Heart left ventricle (tissue), 13 donors: ENCODE results near the gene TMEM209.

ENCODE experiments used
- POLR2A ChIP-seq, 2 donors: fragments of 450-650 bp; IDR thresholded peaks; one replicate each; pipeline ENCODE4 v1.6.1; 2017; ENCODE audit warnings: antibody characterized with exemption in 2 of 2, mild to moderate bottlenecking in 2 of 2, moderate library complexity in 2 of 2
- TF ChIP-seq, protein P1 (sequence below), 12 donors: fragments of 200-600 bp; sonication (generic) in 4 of 12; IDR thresholded peaks; one replicate each; pipeline versions ENCODE4 v1.5.0 to v1.8.0; 2018 to 2022; ENCODE audit warnings: antibody characterized with exemption in 12 of 12, mild to moderate bottlenecking in 5 of 12
- donor health status: ischemic (EF 13 %, LVEDD 7.1; RV severe dilation, severe dysfunction).
- donor health status: DM: no; HTN: yes; CAD: no.
- donor health status: DM: no; HTN: no; CAD: no.
- donor health status: ischemic (EF 25% LVEDD 6.9; RV normal size, moderate dysfunction).
- donor health status: ischemic (EF 25% LVEDD 5.7; RV mildly dilated, moderate dysfunction).
- donor health status: ischemic (EF 35%, LVEDD 5.7; RV mildly dilated, moderate dysfunction).
- donor health status: nonischemic (EF 11% LVEDD 7.7; RV severe dilation, severe dysfunction).
- donor health status: DM: yes; HTN: yes; CAD: no.
- donor health status: PGD.
- donor health status: ischemic (EF 29% LVEDD 5.4; RV normal size, mild dysfunction).
- donor health status: nonischemic (EF 23%, LVEDD 6.1; RV moderate dilation, normal function).

DNA sequence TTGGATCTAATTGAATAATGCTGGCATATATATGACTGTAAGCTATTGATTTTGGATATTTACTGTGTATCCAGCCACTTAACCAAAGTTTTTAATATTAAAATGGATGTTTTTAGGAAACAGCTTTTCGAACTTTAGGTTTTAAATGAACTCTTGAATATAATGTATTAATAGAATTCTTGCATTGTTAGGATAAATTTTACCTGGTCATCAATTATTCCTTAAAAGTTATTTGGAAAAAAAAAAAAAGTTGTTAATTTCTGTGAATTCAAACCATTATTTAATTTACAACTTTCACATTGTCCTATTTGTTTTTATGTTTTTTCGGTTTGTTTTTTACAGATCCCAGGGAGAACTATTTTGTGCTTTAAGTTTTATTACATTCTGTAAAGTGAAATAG lies 9.8 kb downstream of the TMEM209 start:
- TF ChIP-seq, protein P1, sequence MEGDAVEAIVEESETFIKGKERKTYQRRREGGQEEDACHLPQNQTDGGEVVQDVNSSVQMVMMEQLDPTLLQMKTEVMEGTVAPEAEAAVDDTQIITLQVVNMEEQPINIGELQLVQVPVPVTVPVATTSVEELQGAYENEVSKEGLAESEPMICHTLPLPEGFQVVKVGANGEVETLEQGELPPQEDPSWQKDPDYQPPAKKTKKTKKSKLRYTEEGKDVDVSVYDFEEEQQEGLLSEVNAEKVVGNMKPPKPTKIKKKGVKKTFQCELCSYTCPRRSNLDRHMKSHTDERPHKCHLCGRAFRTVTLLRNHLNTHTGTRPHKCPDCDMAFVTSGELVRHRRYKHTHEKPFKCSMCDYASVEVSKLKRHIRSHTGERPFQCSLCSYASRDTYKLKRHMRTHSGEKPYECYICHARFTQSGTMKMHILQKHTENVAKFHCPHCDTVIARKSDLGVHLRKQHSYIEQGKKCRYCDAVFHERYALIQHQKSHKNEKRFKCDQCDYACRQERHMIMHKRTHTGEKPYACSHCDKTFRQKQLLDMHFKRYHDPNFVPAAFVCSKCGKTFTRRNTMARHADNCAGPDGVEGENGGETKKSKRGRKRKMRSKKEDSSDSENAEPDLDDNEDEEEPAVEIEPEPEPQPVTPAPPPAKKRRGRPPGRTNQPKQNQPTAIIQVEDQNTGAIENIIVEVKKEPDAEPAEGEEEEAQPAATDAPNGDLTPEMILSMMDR (IDR thresholded peaks at IDR 0.05), result no peak
- TF ChIP-seq POLR2A (IDR thresholded peaks at IDR 0.05), result no peak
